Measurements from ENCODE around the gene APOL1.

The APOL1 gene

DNA sequence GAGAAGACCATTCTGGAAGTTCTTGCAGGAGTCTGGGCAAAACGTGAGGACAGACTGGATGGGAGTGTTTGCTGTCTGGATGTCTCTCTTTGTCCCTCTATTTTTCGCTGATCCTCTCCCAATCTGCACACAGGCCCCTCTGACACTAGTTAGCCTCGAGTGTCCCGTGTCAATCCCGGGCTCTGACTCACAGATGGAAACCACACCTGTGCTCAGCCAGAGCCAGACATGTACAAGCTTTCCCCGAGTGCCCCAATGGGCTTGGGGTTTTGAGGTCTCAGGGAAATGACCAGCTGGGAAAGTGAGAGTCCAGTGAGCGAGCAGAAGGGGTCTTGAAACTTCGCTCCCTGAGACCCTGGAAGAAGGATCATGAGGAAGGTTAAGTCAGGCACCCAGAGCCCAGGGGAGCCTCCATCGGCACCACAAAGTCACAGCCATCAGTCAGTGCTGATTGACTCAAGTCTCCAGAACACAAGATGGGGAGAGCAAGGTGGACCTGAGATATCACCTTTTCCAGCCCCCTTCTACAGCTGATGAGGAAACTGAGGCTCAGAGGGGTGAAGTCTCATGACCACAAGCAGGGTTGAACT lies 27.5 kb upstream of the APOL1 start:
- no peak for ATAC-seq
- TF ChIP-seq ARNTL (CRISPR knock-in tag; IDR thresholded peaks at IDR 0.05; ENCODE audit: borderline replicate concordance, low read depth) (no peak), ESRRG (CRISPR knock-in tag; IDR thresholded peaks at IDR 0.05) (no peak), TCF4 (CRISPR knock-in tag; IDR thresholded peaks at IDR 0.05; ENCODE audit: borderline replicate concordance) (no peak), POU6F1 (CRISPR knock-in tag; IDR thresholded peaks at IDR 0.05; ENCODE audit: borderline replicate concordance, low read depth) (no peak), ZFP30 (CRISPR knock-in tag; IDR thresholded peaks at IDR 0.05) (no peak), ZC3H10 (CRISPR knock-in tag; IDR thresholded peaks at IDR 0.05) (no peak), ZFP3 (CRISPR knock-in tag; IDR thresholded peaks at IDR 0.05) (no peak), ZNF70 (CRISPR knock-in tag; IDR thresholded peaks at IDR 0.05) (no peak), ZNF565 (CRISPR knock-in tag; conservative IDR thresholded peaks at IDR 0.05; ENCODE audit: low read depth) (no peak), OSR1 (CRISPR knock-in tag; IDR thresholded peaks at IDR 0.05) (no peak), CSRNP3 (CRISPR knock-in tag; IDR thresholded peaks at IDR 0.05) (no peak), SNAI2 (CRISPR knock-in tag; IDR thresholded peaks at IDR 0.05) (no peak), TOX (CRISPR knock-in tag; IDR thresholded peaks at IDR 0.05; ENCODE audit: borderline replicate concordance) (no peak), CSDC2 (CRISPR knock-in tag; IDR thresholded peaks at IDR 0.05) (no peak)
- TF ChIP-seq, protein P1, sequence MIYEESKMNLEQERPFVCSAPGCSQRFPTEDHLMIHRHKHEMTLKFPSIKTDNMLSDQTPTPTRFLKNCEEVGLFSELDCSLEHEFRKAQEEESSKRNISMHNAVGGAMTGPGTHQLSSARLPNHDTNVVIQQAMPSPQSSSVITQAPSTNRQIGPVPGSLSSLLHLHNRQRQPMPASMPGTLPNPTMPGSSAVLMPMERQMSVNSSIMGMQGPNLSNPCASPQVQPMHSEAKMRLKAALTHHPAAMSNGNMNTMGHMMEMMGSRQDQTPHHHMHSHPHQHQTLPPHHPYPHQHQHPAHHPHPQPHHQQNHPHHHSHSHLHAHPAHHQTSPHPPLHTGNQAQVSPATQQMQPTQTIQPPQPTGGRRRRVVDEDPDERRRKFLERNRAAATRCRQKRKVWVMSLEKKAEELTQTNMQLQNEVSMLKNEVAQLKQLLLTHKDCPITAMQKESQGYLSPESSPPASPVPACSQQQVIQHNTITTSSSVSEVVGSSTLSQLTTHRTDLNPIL (CRISPR knock-in tag; IDR thresholded peaks at IDR 0.05; ENCODE audit: low read depth), result no peak

DNA sequence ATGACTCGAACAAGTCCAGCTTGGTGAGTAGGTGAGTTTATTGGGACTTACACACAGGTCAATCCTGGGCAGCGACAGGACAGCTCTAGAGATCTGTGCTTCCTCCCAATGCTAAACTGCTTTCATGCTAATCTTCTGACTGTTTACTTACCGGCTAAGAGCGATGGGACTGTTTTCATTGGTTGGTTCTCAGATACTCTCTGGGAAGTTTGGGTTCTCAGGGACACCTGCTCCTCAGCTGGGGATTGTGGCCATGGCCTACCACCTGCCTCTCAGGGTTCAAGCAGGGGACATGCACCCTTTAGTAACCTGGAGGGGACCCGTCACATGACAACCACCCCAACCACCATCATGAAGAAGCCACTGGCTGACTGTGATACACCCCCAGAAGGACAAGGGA lies 26.7 kb upstream of the APOL1 start:
- TF ChIP-seq PATZ1 (CRISPR knock-in tag; IDR thresholded peaks at IDR 0.05; ENCODE audit: borderline replicate concordance) (no peak), ZNF8 (CRISPR knock-in tag; IDR thresholded peaks at IDR 0.05) (no peak), ARNTL (CRISPR knock-in tag; IDR thresholded peaks at IDR 0.05; ENCODE audit: borderline replicate concordance, low read depth) (no peak), SNAI2 (CRISPR knock-in tag; IDR thresholded peaks at IDR 0.05) (no peak), TSHZ2 (CRISPR knock-in tag; IDR thresholded peaks at IDR 0.05) (no peak), CSDC2 (CRISPR knock-in tag; IDR thresholded peaks at IDR 0.05) (no peak), TCF4 (CRISPR knock-in tag; IDR thresholded peaks at IDR 0.05; ENCODE audit: borderline replicate concordance) (no peak), RARB (CRISPR knock-in tag; IDR thresholded peaks at IDR 0.05) (no peak), ZNF70 (CRISPR knock-in tag; IDR thresholded peaks at IDR 0.05) (no peak), ISL1 (CRISPR knock-in tag; IDR thresholded peaks at IDR 0.05) (no peak), POU6F1 (CRISPR knock-in tag; IDR thresholded peaks at IDR 0.05; ENCODE audit: borderline replicate concordance, low read depth) (no peak), ZNF565 (CRISPR knock-in tag; conservative IDR thresholded peaks at IDR 0.05; ENCODE audit: low read depth) (no peak), ZFP3 (CRISPR knock-in tag; IDR thresholded peaks at IDR 0.05) (no peak), BACH2 (CRISPR knock-in tag; IDR thresholded peaks at IDR 0.05; ENCODE audit: borderline replicate concordance) (no peak), PPARA (CRISPR knock-in tag; IDR thresholded peaks at IDR 0.05; ENCODE audit: borderline replicate concordance) (no peak), ZC3H10 (CRISPR knock-in tag; IDR thresholded peaks at IDR 0.05) (no peak), GLIS3 (CRISPR knock-in tag; IDR thresholded peaks at IDR 0.05) (no peak)
- TF ChIP-seq, protein P1 (CRISPR knock-in tag; IDR thresholded peaks at IDR 0.05; ENCODE audit: low read depth), result no peak
- ATAC-seq, result no peak

Data from SK-N-SH treated with all-trans-retinoic acid at 6 μM for 48 hours (cell line).